Effector memory CD4-positive, alpha-beta T cell (primary cell): ENCODE results near the gene NPHP4.

Source experiments
- DNase-seq, 3 donors: peaks; one replicate each; pipeline ENCODE4 v3.0.0-alpha.2; 2020
- H3K27ac ChIP-seq: 2 replicates; pipeline ENCODE4 v1.7.0; 2013; ENCODE audit warnings: mild to moderate bottlenecking, low read length, moderate library complexity; ENCODE audit not compliant: insufficient read depth, poor library complexity, severe bottlenecking
- H3K27me3 ChIP-seq: replicated peaks from 2 replicates; pipeline ENCODE4 v1.7.0; 2013; ENCODE audit warnings: mild to moderate bottlenecking, low read length; ENCODE audit not compliant: insufficient read depth, control insufficient read depth, poor library complexity, severe bottlenecking
- H3K36me3 ChIP-seq: 2 replicates; pipeline ENCODE4 v1.7.0; 2013; ENCODE audit warnings: mild to moderate bottlenecking, low read length, moderate library complexity; ENCODE audit not compliant: control insufficient read depth, insufficient read depth
- H3K4me1 ChIP-seq: 2 replicates; pipeline ENCODE4 v1.7.0; 2013; ENCODE audit warnings: low read length, mild to moderate bottlenecking; ENCODE audit not compliant: control insufficient read depth, insufficient read depth, poor library complexity, severe bottlenecking
- H3K4me3 ChIP-seq: 2 replicates; pipeline ENCODE4 v1.7.0; 2013; ENCODE audit warnings: low read length, low read depth, mild to moderate bottlenecking; ENCODE audit not compliant: insufficient read depth, poor library complexity, severe bottlenecking
- H3K9me3 ChIP-seq: 2 replicates; pipeline ENCODE4 v1.7.0; 2013; ENCODE audit warnings: mild to moderate bottlenecking, low read length, moderate library complexity; ENCODE audit not compliant: control insufficient read depth

Gene NPHP4

DNA sequence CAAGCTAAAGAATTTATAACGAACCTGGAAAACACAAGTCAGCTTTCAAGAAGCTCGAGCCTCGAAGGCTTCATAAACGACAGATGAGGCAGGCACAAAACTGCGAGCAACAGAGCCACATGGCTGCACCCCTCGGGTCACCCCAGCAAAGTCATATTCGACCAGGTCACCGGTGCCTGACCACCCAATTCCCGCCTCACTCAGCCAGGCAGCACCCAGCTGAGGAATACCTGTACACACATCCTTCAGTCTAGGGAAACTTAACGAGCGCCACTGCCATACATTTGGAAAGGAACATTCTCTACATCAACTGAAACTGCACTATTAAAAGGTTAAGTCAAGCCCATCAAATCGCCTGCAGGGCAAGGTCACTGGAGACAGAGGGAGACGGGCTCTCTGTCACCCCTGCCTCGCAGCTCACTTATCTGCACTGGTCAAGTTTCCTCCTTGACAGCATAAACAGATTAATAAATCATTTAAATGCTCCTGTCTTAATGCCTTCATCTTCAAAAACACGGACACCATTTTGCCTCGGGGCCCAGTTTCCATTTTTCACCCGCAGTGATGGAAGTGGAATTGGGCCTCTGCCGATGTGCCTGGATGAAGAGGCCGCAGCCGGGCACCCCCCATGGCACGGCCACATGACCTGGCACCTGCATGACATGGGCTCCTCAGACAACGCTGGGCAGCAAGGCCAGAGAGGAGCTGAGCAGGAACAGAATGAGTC, 20.6 kb downstream of the NPHP4 start:
- Histone ChIP-seq H3K27ac (no peak overlapping the region), H3K4me3 (no peak overlapping the region), H3K27me3 (no peaks in the 10 kb centered on the region), H3K4me1 (no peaks in the 10 kb centered on the region), H3K36me3 (peaks cover 6% of the 10 kb centered on the region), H3K9me3 (no peaks in the 10 kb centered on the region)
- no peak for DNase-seq

DNA sequence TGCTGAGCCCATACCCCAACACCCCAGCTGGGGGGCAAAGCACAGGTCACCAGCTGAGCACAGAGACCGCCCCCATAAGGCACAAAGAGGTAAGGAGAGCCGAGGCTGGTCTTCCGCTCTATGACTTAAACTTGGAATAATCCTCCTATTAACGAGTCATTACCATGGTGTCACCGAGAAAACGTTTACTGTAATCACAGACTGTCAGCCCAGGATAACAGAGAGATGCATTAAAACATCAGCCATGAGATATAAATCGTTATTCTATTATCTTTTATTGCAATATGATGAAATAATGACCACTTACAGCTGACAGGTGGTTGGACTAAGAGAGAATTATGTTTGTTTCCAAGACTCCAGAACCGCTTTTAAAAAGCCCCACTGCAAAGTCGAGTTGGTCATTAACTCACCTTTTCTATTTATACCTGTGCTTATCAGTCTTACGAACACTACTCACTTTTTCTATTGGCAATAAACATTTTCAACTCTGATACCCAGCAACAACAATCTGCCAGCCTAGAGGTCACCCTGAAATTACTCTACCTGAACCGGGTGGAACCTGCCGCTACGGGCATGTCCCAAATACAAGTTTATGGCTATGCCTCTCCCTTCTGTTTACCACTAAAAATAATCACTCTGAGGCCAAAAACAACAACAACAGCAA, 21.5 kb downstream of the NPHP4 start:
- Histone ChIP-seq H3K27ac (no peak overlapping the region), H3K4me3 (no peak overlapping the region)

DNA sequence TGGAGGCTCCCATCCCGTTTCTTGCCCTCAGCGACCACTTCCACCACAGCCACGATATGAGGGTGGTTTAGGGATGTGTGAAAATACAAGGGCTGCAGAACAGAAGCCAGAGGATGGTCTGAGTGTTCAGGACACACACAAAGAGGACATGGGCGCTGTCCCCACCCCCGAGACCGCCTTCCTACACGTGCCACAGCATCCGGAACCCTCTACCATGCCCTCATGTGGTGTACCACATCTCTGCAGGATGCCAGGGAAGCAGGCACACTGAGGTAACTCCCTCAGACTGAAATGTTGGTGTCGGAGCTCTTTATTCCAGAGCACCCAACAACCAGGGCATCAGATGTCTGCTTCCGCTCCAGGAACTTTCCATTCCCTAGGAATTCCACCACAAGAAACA, 23.1 kb downstream of the NPHP4 start:
- H3K27me3 ChIP-seq = no peaks in the 10 kb centered on the region
- DNase-seq = no peak
- H3K9me3 ChIP-seq = no peaks in the 10 kb centered on the region
- H3K27ac ChIP-seq = no peak overlapping the region
- H3K36me3 ChIP-seq = peaks cover 6% of the 10 kb centered on the region
- no peak overlapping the region for H3K4me3 ChIP-seq
- H3K4me1 ChIP-seq = no peaks in the 10 kb centered on the region

More for the DNA sequence above, 21.5 kb downstream of the NPHP4 start:
- Histone ChIP-seq H3K4me1 (no peaks in the 10 kb centered on the region), H3K9me3 (no peaks in the 10 kb centered on the region), H3K27me3 (no peaks in the 10 kb centered on the region), H3K36me3 (peaks cover 6% of the 10 kb centered on the region)
- no peak for DNase-seq

DNA sequence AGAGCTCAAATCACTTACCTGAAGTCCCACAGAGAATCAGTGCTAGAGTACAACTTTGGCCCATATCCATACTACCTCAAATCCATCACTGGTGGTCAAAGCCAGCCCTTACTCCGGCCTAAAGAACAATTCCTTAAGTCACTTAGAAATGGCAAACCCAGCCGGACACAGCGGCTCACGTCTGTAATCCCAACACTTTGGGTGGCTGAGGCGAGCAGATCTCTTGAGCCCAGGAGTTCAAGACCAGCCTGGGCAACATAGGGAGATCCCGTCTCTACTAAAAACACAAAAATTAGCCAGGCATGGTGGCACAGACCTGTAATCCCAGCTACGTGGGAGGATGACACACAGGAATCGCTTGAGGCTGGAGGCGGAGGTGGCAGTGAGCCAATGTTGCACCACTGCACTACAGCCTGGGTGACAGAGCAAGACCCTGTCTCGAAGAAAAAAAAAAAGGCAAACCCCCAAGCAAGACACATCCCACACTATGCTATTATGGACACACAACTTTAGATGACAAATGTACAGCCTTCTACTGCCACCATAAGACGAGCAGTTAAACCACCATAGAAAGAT, 24.0 kb downstream of the NPHP4 start:
- H3K27ac ChIP-seq = no peak overlapping the region
- no peaks in the 10 kb centered on the region for H3K4me1 ChIP-seq
- H3K27me3 ChIP-seq = no peaks in the 10 kb centered on the region
- no peaks in the 10 kb centered on the region for H3K9me3 ChIP-seq
- H3K36me3 ChIP-seq = peaks cover 6% of the 10 kb centered on the region
- no peak for DNase-seq
- H3K4me3 ChIP-seq = no peak overlapping the region

DNA sequence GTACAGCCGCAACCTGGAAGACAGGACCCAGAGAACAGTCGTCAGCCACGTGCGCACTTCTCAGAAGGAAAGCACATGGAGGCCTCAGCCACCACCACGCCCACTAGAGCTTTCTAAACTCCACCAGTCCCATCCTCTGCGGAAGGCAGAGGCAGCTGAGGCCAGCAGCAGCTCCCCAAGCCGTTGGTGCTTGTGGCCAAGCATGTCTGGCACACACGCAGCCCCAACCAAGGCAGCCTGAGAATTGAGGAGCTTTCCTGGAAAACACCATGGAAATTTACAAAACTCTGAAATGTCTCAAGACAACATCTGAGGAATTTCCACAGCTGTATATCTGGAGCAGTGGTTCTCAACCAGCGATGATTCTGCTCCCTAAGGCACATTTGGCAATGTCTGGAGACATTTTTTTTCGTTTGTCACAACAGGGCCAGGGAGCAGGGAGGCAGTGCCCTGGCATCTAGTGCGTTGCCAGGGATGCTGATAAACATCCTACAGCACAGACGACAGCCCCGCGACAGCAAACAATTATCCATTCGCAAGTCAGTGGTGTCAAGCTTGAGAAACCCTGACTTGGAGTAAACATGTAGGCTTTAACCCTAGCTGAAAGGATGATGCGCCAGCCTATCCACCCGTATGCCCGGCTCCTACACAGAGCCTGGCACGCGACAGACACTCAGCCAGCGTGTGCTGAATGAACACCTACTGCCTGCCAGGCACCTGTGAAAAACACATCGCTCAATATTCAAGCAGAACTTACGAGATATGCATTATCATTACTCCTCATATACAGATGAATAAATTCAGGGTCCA, 24.7 kb downstream of the NPHP4 start:
- Histone ChIP-seq H3K9me3 (no peaks in the 10 kb centered on the region), H3K36me3 (peaks cover 6% of the 10 kb centered on the region), H3K27me3 (no peaks in the 10 kb centered on the region), H3K27ac (no peak overlapping the region), H3K4me3 (no peak overlapping the region), H3K4me1 (no peaks in the 10 kb centered on the region)
- DNase-seq = no peak

DNA sequence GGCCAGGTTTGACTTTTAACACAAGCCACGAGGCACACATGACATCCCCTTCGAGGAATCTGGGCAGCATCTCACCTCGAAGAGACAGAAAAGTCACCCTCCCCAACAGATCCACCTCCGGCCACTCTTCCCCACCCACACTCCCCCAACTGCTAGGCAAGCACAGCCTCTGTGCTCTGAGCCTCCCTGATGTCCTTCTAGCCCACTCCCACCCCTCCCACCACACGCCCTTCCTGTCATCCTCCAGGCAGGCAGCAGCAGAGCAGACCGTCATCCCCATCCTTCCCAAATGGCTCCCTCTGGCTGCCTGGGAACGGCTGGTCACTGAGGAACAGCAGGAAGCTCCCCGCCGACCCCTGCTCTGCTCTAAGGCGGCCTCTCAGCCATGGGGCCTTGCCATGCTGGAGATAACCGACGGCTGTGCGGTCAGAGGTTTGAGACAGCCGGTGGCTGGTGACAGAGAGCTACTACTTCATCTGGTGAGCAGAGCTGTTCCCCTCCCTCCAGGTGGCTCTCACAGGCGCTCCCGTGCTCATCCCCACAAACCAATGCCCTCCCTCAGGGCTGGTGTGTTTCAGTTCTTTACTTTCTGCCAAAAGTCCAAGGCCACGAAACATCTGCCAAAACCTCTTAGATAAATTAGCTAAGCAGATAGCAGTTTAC, 25.6 kb downstream of the NPHP4 start:
- H3K27ac ChIP-seq = no peak overlapping the region

DNA sequence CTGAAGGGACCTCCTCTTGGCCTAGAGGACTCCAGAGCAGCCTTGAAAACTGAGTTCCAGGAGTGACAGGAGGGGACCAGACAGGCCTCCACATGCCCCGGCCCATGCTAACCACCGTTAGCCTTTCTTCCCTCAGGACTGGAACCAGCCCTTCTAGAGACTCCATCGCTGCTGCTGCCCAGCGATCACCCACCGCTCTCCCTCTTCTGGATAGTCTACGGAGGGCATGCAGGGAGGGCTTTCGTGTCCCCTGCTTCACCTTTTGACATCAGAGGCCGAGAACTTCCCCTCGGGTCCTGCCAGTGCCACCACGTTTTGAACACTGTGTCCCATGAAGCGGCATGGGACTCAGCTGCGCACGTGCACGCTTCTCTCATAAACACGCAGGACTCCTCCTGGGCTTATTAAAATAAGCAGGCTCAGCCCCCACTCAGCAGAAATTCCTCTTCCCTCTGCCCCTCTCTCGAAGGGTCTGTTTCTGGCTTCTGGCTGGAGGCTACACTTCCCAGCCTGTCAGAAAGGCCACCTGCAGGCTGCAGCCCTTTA, 26.6 kb downstream of the NPHP4 start:
- Histone ChIP-seq H3K36me3 (peaks cover 6% of the 10 kb centered on the region), H3K27me3 (no peaks in the 10 kb centered on the region), H3K4me1 (no peaks in the 10 kb centered on the region), H3K9me3 (no peaks in the 10 kb centered on the region), H3K27ac (no peak overlapping the region), H3K4me3 (no peak overlapping the region)
- DNase-seq = no peak

More for the DNA sequence above, 25.6 kb downstream of the NPHP4 start:
- no peak for DNase-seq
- H3K4me1 ChIP-seq = no peaks in the 10 kb centered on the region
- no peaks in the 10 kb centered on the region for H3K27me3 ChIP-seq
- H3K4me3 ChIP-seq = no peak overlapping the region
- peaks cover 6% of the 10 kb centered on the region for H3K36me3 ChIP-seq
- H3K9me3 ChIP-seq = no peaks in the 10 kb centered on the region

DNA sequence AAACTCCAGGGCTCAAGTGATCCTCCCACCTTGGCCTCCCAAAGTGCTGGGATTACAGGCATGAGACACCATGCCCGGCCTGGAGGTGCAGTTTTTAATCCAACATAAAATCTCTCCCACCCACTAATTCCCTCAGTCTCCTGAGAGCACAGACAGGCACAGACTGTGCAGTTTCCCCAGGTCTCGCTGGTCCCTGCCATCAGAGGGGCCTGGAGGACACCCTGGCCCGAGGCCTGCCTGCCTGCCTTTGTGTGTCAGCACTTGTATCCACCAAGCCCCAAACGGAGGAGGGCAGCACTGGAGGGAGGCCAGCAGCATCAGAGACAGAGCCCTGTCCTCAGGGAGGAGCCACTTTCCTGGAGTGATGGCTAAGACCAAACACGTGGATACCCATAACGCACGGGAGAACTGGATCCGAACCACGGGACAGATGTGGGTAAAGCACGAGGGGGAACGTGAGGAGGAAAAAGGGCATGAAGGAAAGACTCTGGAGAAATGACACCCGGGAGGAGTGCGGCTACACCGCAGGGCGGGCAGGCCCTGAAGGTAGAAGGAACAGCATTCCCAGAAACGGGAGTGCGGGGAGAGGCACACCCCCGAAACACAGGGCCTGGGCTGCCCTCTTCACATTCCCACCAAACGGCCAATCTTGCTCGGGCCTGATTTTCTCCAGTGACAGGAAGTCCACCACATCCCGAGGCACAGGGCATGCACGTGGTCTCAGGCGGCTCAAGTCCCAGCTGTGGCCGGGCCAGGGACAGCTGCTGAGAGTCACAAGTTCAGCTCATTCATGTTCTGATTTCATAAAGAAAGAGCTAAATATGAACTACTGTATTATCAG, 29.7 kb downstream of the NPHP4 start:
- no peak overlapping the region for H3K27ac ChIP-seq
- H3K36me3 ChIP-seq = no peaks in the 10 kb centered on the region
- no peaks in the 10 kb centered on the region for H3K9me3 ChIP-seq
- DNase-seq = no peak
- no peaks in the 10 kb centered on the region for H3K4me1 ChIP-seq
- no peaks in the 10 kb centered on the region for H3K27me3 ChIP-seq
- H3K4me3 ChIP-seq = no peak overlapping the region

DNA sequence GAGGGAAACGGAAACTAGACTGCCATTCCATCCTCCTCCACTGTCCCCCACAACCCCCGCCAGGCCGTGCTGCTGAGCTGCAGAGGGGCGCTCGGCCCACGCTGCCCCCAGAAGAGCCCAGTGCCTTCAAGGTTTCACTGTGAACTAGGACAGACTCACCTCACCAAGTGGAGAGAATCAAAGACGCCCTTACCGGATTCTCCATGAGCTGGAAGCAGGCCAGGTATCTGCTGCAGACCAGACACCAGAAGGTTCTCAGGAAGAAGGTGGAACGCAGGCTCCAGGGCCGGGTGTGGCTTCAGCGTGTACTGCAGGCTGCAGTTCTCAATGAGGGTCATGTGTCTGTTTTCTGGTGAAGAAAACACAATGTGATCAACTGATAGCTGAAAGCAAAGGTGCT, 30.6 kb downstream of the NPHP4 start:
- Histone ChIP-seq H3K9me3 (no peaks in the 10 kb centered on the region), H3K27me3 (no peaks in the 10 kb centered on the region), H3K4me1 (no peaks in the 10 kb centered on the region), H3K27ac (no peak overlapping the region), H3K4me3 (no peak overlapping the region), H3K36me3 (no peaks in the 10 kb centered on the region)
- no peak for DNase-seq
